Stimulated activated CD4-positive, alpha-beta T cell treated with anti-CD3 and anti-CD28 coated beads, TNF-alpha, amount 100 ng/mL, for 1 hour (primary cell): ENCODE data around the gene SLC25A45.

ENCODE experiments used
- DNase-seq, 3 donors: peaks; one replicate each; pipeline ENCODE4 v3.0.0-alpha.2; 2020; ENCODE audit warnings: low read depth in 3 of 3, low spot score in 1 of 3

SLC25A45 gene

GRCh38 chr11:65389294-65389980 is 7.0 kb upstream of the SLC25A45 start:
- no peak for DNase-seq

- DNase-seq: no peak
These were observed 6.3 kb upstream of the SLC25A45 start for GRCh38 chr11:65388731-65389130.

- DNase-seq: peak; percentile 76 to 83 (median 79)
These were observed 4.1 kb upstream of the SLC25A45 start, which contains the start of gene FRMD8 for GRCh38 chr11:65386307-65387140. Gene FRMD8, plus strand, starts transcription at chr11:65386637. Its CDS starts 400 bp downstream, at chr11:65387037.

GRCh38 chr11:65384301-65384889 is 1.9 kb upstream of the SLC25A45 start:
- no peak for DNase-seq

GRCh38 chr11:65383778-65384177 is 1.3 kb upstream of the SLC25A45 start:
- no peak for DNase-seq

- DNase-seq: no peak
These were observed 440 bp upstream of the SLC25A45 start for GRCh38 chr11:65382804-65383368.

- no peak for DNase-seq
These were observed 772 bp downstream of the SLC25A45 start for GRCh38 chr11:65381716-65382032.

- DNase-seq: no peak
These were observed 1.9 kb downstream of the SLC25A45 start for GRCh38 chr11:65380460-65381119.

- no peak for DNase-seq
These were observed 2.6 kb downstream of the SLC25A45 start for GRCh38 chr11:65379698-65380459.

- DNase-seq: no peak
These were observed 3.4 kb downstream of the SLC25A45 start for GRCh38 chr11:65378928-65379638.

GRCh38 chr11:65378208-65378927 is 4.1 kb downstream of the SLC25A45 start:
- no peak for DNase-seq

- DNase-seq: no peak
These were observed 4.7 kb downstream of the SLC25A45 start for GRCh38 chr11:65377777-65378176.

GRCh38 chr11:65377036-65377435 is 5.4 kb downstream of the SLC25A45 start:
- no peak for DNase-seq

GRCh38 chr11:65376138-65376713 is 6.2 kb downstream of the SLC25A45 start:
- DNase-seq: no peak

GRCh38 chr11:65375012-65375411 is 7.4 kb downstream of the SLC25A45 start:
- DNase-seq: no peak

- DNase-seq: no peak
These were observed 8.4 kb downstream of the SLC25A45 start for GRCh38 chr11:65373839-65374580.

GRCh38 chr11:65370659-65371049 is 11.8 kb downstream of the SLC25A45 start:
- no peak for DNase-seq

- no peak for DNase-seq
These were observed 16.1 kb downstream of the SLC25A45 start for GRCh38 chr11:65366340-65366773.
